IMR-90 (cell line): ENCODE data around the gene CDK8. TPM values are rescaled to one million over a fixed set of nuclear protein-coding genes. Genes with fewer than 3 reads are reported as not detected.

Experiments used
- ATAC-seq: fragments of 200-7000 bp; cut with Tn5 transposase; 2 replicates; pipeline ENCODE4 v1.9.1; 2020; ENCODE audit warnings: low read depth, mild to moderate bottlenecking, moderate library complexity
- BruUV-seq: library from RNA; stranded (reverse); fragments of 400-500 nt; replicated peaks from 2 replicates; lab custom pipeline; 2021; lab: Mats Ljungman, UMichigan
- CTCF ChIA-PET: fragments of 300-600 bp; formaldehyde crosslinking; extraction: SDS; loops from one replicate; lab custom pipeline; 2021; ENCODE audit warnings: antibody characterized with exemption; lab: Yijun Ruan, JAX
- POLR2A ChIA-PET: fragments of 300-600 bp; sonication (Branson Sonifier 250); formaldehyde crosslinking; loops from one replicate; lab custom pipeline; 2022; ENCODE audit warnings: antibody characterized with exemption; ENCODE audit not compliant: unreplicated experiment; lab: Charles Lee
- DNase-seq: peaks from one replicate; pipeline ENCODE4 v3.0.0; 2013
- H2AFZ ChIP-seq: replicated peaks from 2 replicates; pipeline ENCODE3; 2013; ENCODE audit warnings: low read length, mild to moderate bottlenecking; ENCODE audit not compliant: poor library complexity
- H2AK5ac ChIP-seq: 2 replicates; pipeline ENCODE4 v1.6.1; 2013; ENCODE audit warnings: low read depth, low read length, inconsistent platforms
- H2AK9ac ChIP-seq: replicated peaks from 2 replicates; pipeline ENCODE3; 2013; ENCODE audit warnings: mild to moderate bottlenecking, low read depth, low read length, moderate library complexity; ENCODE audit not compliant: poor library complexity
- H2BK120ac ChIP-seq: 2 replicates; pipeline ENCODE4 v1.6.1; 2013; ENCODE audit warnings: low read depth, low read length, inconsistent platforms
- H2BK15ac ChIP-seq: 3 replicates; pipeline ENCODE4 v1.6.1; 2013; ENCODE audit warnings: low read depth, low read length, inconsistent platforms
- H2BK20ac ChIP-seq: 2 replicates; pipeline ENCODE4 v1.6.1; 2013; ENCODE audit warnings: low read depth, mild to moderate bottlenecking, inconsistent platforms, low read length, moderate library complexity
- H2BK5ac ChIP-seq: 2 replicates; pipeline ENCODE4 v1.6.1; 2013; ENCODE audit warnings: mild to moderate bottlenecking, low read depth, low read length, inconsistent platforms; ENCODE audit not compliant: poor library complexity, severe bottlenecking
- H3K14ac ChIP-seq: replicated peaks from 2 replicates; pipeline ENCODE4 v1.6.1; 2013; ENCODE audit warnings: low read depth, low read length, inconsistent platforms
- H3K18ac ChIP-seq: 2 replicates; pipeline ENCODE4 v1.6.1; 2013; ENCODE audit warnings: low read depth, low read length, control low read depth
- H3K23ac ChIP-seq: 2 replicates; pipeline ENCODE4 v1.6.1; 2013; ENCODE audit warnings: low read depth, low read length, inconsistent platforms
- H3K27ac ChIP-seq: 2 replicates; pipeline ENCODE4 v1.5.1; 2013; ENCODE audit warnings: mild to moderate bottlenecking, control low read depth, low read length; ENCODE audit not compliant: insufficient read depth
- H3K27me3 ChIP-seq: 2 replicates; pipeline ENCODE4 v1.6.1; 2013; ENCODE audit warnings: low read length; ENCODE audit not compliant: control insufficient read depth, insufficient read depth
- H3K36me3 ChIP-seq: 2 replicates; pipeline ENCODE4 v1.6.1; 2013; ENCODE audit warnings: low read length, mixed read lengths; ENCODE audit not compliant: control insufficient read depth, insufficient read depth
- H3K4ac ChIP-seq: 2 replicates; pipeline ENCODE4 v1.6.1; 2013; ENCODE audit warnings: low read depth, low read length, inconsistent platforms
- H3K4me1 ChIP-seq: 2 replicates; pipeline ENCODE4 v1.6.1; 2013; ENCODE audit warnings: low read length, mixed read lengths; ENCODE audit not compliant: control insufficient read depth, insufficient read depth
- H3K4me2 ChIP-seq: 2 replicates; pipeline ENCODE4 v1.6.1; 2013; ENCODE audit warnings: low read depth, mild to moderate bottlenecking, control low read depth, low read length, moderate library complexity
- H3K4me3 ChIP-seq: 2 replicates; pipeline ENCODE4 v1.5.1; 2013; ENCODE audit warnings: low read depth, mild to moderate bottlenecking, control low read depth, low read length, moderate library complexity; ENCODE audit not compliant: insufficient read depth
- H3K56ac ChIP-seq: 2 replicates; pipeline ENCODE4 v1.6.1; 2013; ENCODE audit warnings: low read length, inconsistent platforms; ENCODE audit not compliant: insufficient read depth; ENCODE audit errors: extremely low read depth
- H3K79me1 ChIP-seq, 2 experiments: 2 replicates each; pipeline ENCODE4 v1.6.1; 2013; ENCODE audit warnings: low read length in 2 of 2, inconsistent platforms in 1 of 2, low read depth in 1 of 2
- H3K9ac ChIP-seq: 2 replicates; pipeline ENCODE4 v1.6.1; 2013; ENCODE audit warnings: low read depth, low read length, control low read depth
- H3K9me1 ChIP-seq: 2 replicates; pipeline ENCODE4 v1.6.1; 2013; ENCODE audit warnings: low read length, inconsistent platforms; ENCODE audit not compliant: insufficient read depth
- H3K9me3 ChIP-seq: 2 replicates; pipeline ENCODE4 v1.6.1; 2013; ENCODE audit warnings: low read length; ENCODE audit not compliant: control insufficient read depth, insufficient read depth
- H4K20me1 ChIP-seq: 2 replicates; pipeline ENCODE4 v1.6.1; 2013; ENCODE audit warnings: low read length, inconsistent platforms; ENCODE audit not compliant: insufficient read depth
- H4K5ac ChIP-seq: 2 replicates; pipeline ENCODE4 v1.6.1; 2013; ENCODE audit warnings: mild to moderate bottlenecking, low read depth, low read length, control low read depth
- H4K8ac ChIP-seq, 2 experiments: 2 replicates each; pipeline ENCODE4 v1.6.1; 2013; ENCODE audit warnings: low read depth in 2 of 2, low read length in 2 of 2, control low read depth in 1 of 2, inconsistent platforms in 1 of 2
- H4K91ac ChIP-seq: 2 replicates; pipeline ENCODE4 v1.6.1; 2013; ENCODE audit warnings: low read depth, low read length, inconsistent platforms; ENCODE audit not compliant: insufficient read depth
- CEBPB ChIP-seq: IDR thresholded peaks from 2 replicates; pipeline ENCODE4 v1.6.1; 2012; ENCODE audit warnings: low read depth, low read length, improper control_type of control experiment
- CHD1 ChIP-seq: IDR thresholded peaks from 2 replicates; pipeline ENCODE4 v1.6.1; 2012; ENCODE audit warnings: low read depth, low read length, improper control_type of control experiment
- WGBS, 2 experiments: methylation state at CpG; one replicate each; pipeline versions ENCODE4 v1.1.5 to v1.1.7; 2013; ENCODE audit warnings: missing lambda C conversion rate in 2 of 2; ENCODE audit not compliant: insufficient read length in 1 of 2; ENCODE audit errors: extremely low coverage in 2 of 2; 5-methylcytosine and 5-hydroxymethylcytosine counted together
- dilution Hi-C: fragments of 300-500 bp; cut with HindIII; formaldehyde crosslinking; loops from one replicate; pipeline ENCODE4 v1.14.3; 2018; ENCODE audit warnings: low sequenced_read_pairs; ENCODE audit not compliant: unreplicated experiment
- in situ Hi-C: fragments of 300-500 bp; cut with MboI; formaldehyde crosslinking; loops from 3 replicates; pipeline ENCODE4 v1.14.3; 2019; ENCODE audit warnings: low sequenced_read_pairs, inconsistent platforms, mixed read lengths
- intact Hi-C: fragments of 100-400 bp; cut with micrococcal nuclease; formaldehyde crosslinking; loops from 2 replicates; pipeline ENCODE4 v1.10.0; 2022
- polyA plus RNA-seq, 3 experiments: library from polyadenylated mRNA; depleted of rRNA; stranded (reverse); fragments of >200 nt; gene quantifications; 2 replicates each; pipeline ENCODE4 v1.2.3, GENCODE V29; 2012; ENCODE audit warnings: low replicate concordance in 1 of 3
- total RNA-seq: library from RNA; depleted of rRNA; stranded (reverse); fragments of >200 nt; gene quantifications from 2 replicates; pipeline ENCODE4 v1.2.3, GENCODE V29; 2012

The CDK8 gene
- total and polyA plus RNA-seq, 2 of the 4 experiments (the other 2 are of a cell fraction): 15.4 to 19.0 TPM

GRCh38 chr13:26253262-26253786, 605 bp upstream of the CDK8 start:
- Histone ChIP-seq H3K4me3 (peak overlapping the region; percentile 82; the same call in 1 of the 2 replicates), H3K23ac (peak overlapping the region; percentile 77; the same call in 1 of the 2 replicates), H3K79me1 (peaks cover 0 to 6% of the 10 kb centered on the region in 2 experiments; a peak in 2 of 4 replicates), H4K8ac (peak overlapping the region; percentile 49 to 78; a peak in 3 of 4 replicates), H2AFZ (peak overlapping the region; percentile 99), H3K18ac (no peak overlapping the region), H2BK120ac (no peak overlapping the region), H2BK5ac (no peak overlapping the region), H4K91ac (no peak overlapping the region), H3K9me3 (no peaks in the 10 kb centered on the region), H3K14ac (0 out of 2 replicates have a peak overlapping the region, but pooled peaks have one; percentile 49), H3K27me3 (peaks cover 2% of the 10 kb centered on the region; the same call in 1 of the 2 replicates), H2BK15ac (no peak overlapping the region), H3K36me3 (no peaks in the 10 kb centered on the region), H4K20me1 (peaks cover 10% of the 10 kb centered on the region; the same call in 1 of the 2 replicates), H3K4me2 (peak overlapping the region; percentile 66), H2AK5ac (no peak overlapping the region), H2AK9ac (no peak overlapping the region), H4K5ac (no peak overlapping the region), H3K9ac (no peak overlapping the region), H3K56ac (no peak overlapping the region), H3K4me1 (no peaks in the 10 kb centered on the region), H2BK20ac (no peak overlapping the region), H3K4ac (peak overlapping the region; percentile 43; the same call in 1 of the 2 replicates), H3K27ac (no peak overlapping the region), H3K9me1 (peaks cover 5% of the 10 kb centered on the region; the same call in 1 of the 2 replicates)
- ChIA-PET POLR2A (no interaction called here), CTCF (no interaction called here)
- DNase-seq (no peak), ATAC-seq (no peak)
- dilution Hi-C loops (no loop called here), in situ Hi-C loops (no loop called here), intact Hi-C loops (loop anchor here (10.0 kb wide), 1 partner anchor 241 kb away; no protein-coding TSS in a partner anchor)
- TF ChIP-seq CEBPB (no peak), CHD1 (no peak)
- no TSS peak for BruUV-seq
- WGBS, 2 experiments: 50% methylated on average over 2 of the region's 9 CpGs; no CpG with 5 or more reads in 1 of the 2 experiments
